ENCODE results near the gene MCM10. TPM values are rescaled to one million over a fixed set of nuclear protein-coding genes. Genes with fewer than 3 reads are reported as not detected.
A peak's percentile ranks its signal among the peaks of the same experiment; 100 is the strongest.

MCM10 gene
- total RNA-seq, 4 donors from 2014 or later, result 1.3 to 15.7 (median 4.0) TPM

- Histone ChIP-seq H3K27me3 (no peaks in the 10 kb centered on the region), H3K9me3 (no peaks in the 10 kb centered on the region), H3K4me3 (no peak overlapping the region), H3K4me1 (no peaks in the 10 kb centered on the region), H3K36me3 (no peaks in the 10 kb centered on the region), H3K27ac (no peak overlapping the region)
- no peak for DNase-seq
- TF ChIP-seq CTCF (IDR thresholded peaks at IDR 0.05) (peak in 3 of 6 experiments; percentile 48 to 56 (median 54)), POLR2A (IDR thresholded peaks at IDR 0.05) (no peak)
These were observed 45.4 kb downstream of the MCM10 start for GRCh38 chr10:13206546-13207443.

GRCh38 chr10:13213163-13213562, 51.8 kb downstream of the MCM10 start:
- H3K36me3 ChIP-seq, result no peaks in the 10 kb centered on the region
- no peaks in the 10 kb centered on the region for H3K9me3 ChIP-seq
- H3K27me3 ChIP-seq, result no peaks in the 10 kb centered on the region
- TF ChIP-seq CTCF (IDR thresholded peaks at IDR 0.05) (no peak), POLR2A (IDR thresholded peaks at IDR 0.05) (no peak)
- peak in 1 of 3 donors; percentile 3 for DNase-seq
- no peak overlapping the region for H3K27ac ChIP-seq
- no peaks in the 10 kb centered on the region for H3K4me1 ChIP-seq
- H3K4me3 ChIP-seq, result no peak overlapping the region

GRCh38 chr10:13218878-13219277, 57.5 kb downstream of the MCM10 start:
- no peak for DNase-seq
- Histone ChIP-seq H3K27me3 (no peaks in the 10 kb centered on the region), H3K4me3 (no peak overlapping the region), H3K36me3 (no peaks in the 10 kb centered on the region), H3K27ac (no peak overlapping the region), H3K9me3 (no peaks in the 10 kb centered on the region), H3K4me1 (no peaks in the 10 kb centered on the region)
- TF ChIP-seq CTCF (IDR thresholded peaks at IDR 0.05) (no peak), POLR2A (IDR thresholded peaks at IDR 0.05) (no peak)

GRCh38 chr10:13219685-13220670, 58.6 kb downstream of the MCM10 start:
- Histone ChIP-seq H3K27ac (no peak overlapping the region), H3K4me1 (no peaks in the 10 kb centered on the region), H3K9me3 (no peaks in the 10 kb centered on the region), H3K4me3 (no peak overlapping the region), H3K36me3 (no peaks in the 10 kb centered on the region), H3K27me3 (no peaks in the 10 kb centered on the region)
- DNase-seq, result peak in 2 of 3 donors; percentile 46 to 59
- TF ChIP-seq CTCF (IDR thresholded peaks at IDR 0.05) (peak in 3 of 6 experiments; percentile 20 to 38 (median 22)), POLR2A (IDR thresholded peaks at IDR 0.05) (no peak)

- no peak for TF ChIP-seq CTCF (IDR thresholded peaks at IDR 0.05)
- TF ChIP-seq POLR2A (IDR thresholded peaks at IDR 0.05), result no peak
- no peaks in the 10 kb centered on the region for H3K27me3 ChIP-seq
- H3K4me3 ChIP-seq, result no peak overlapping the region
- H3K9me3 ChIP-seq, result no peaks in the 10 kb centered on the region
- no peak for DNase-seq
- no peaks in the 10 kb centered on the region for H3K4me1 ChIP-seq
- no peak overlapping the region for H3K27ac ChIP-seq
- no peaks in the 10 kb centered on the region for H3K36me3 ChIP-seq
These were observed 60.2 kb downstream of the MCM10 start for GRCh38 chr10:13221572-13221971.
